ENCODE results near the gene C1QB.
"Not testable (repeated sequence)": the region's sequence is repeated elsewhere in the genome, so short reads cannot be mapped to it uniquely, and the experiment has no call there.

Gene C1QB

GRCh38 chr1:22666412-22666811, 13.4 kb downstream of the C1QB start:
- no peak for DNase-seq

- not testable (repeated sequence) for DNase-seq
Observed at GRCh38 chr1:22668840-22669239, 15.8 kb downstream of the C1QB start.

GRCh38 chr1:22670352-22670975, 17.4 kb downstream of the C1QB start:
- peak; percentile 79 for DNase-seq

DNA sequence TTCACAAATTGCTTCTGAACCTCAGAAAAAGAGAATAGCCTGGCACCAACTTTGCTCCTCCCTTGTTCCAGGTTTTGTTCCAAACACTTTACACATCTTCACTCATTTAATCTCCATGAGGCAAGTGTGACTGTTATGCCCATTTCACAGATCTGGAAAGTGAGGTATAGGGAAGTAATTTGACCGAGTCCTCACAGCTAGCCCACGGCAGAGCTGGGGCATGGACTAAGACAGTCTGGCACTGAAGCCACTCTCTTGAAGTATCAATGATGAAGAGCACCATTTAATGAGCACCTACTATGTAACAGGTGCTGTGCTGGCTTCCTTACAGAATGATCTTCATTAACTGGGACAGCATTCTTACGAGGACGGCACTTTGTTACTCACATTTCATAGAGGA, 19.0 kb downstream of the C1QB start:
- DNase-seq = no peak

- DNase-seq = peak; percentile 25
Observed at GRCh38 chr1:22673486-22674409, 20.7 kb downstream of the C1QB start.

DNA sequence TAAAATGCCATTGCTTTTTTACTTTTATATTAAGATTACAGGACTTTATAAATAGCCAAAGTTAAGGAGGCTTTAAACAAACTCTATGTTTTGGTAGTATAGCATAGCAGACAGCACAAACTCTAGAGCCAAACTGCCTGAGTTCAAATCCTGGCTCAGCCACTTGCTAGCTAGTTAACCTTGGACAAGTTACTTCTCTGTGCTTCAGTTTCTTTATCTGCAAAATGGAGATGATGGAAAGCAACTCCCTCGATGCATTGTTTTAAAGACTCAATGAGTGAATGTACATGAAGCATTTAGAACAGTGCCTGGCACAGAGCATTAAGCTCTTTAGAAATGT, 21.3 kb downstream of the C1QB start:
- DNase-seq = no peak

DNA sequence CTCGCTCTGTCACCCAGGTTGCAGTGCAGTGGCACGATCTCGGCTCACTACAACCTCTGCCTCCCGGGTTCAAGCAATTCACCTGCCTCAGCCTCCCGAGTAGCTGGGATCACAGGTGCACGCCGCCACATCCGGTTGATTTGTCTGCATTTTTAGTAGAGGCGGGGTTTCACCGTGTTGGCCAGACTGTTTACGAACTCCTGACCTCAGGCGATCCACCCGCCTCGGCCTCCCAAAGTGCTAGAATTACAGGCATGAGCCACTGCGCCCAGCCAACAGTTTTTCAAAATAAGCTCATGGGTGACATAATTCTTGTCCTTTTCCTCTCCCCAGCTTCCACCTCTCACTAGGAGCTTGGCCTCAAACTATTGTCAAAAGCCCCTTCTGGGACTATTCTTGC, 23.1 kb downstream of the C1QB start:
- DNase-seq = not testable (repeated sequence)

DNA sequence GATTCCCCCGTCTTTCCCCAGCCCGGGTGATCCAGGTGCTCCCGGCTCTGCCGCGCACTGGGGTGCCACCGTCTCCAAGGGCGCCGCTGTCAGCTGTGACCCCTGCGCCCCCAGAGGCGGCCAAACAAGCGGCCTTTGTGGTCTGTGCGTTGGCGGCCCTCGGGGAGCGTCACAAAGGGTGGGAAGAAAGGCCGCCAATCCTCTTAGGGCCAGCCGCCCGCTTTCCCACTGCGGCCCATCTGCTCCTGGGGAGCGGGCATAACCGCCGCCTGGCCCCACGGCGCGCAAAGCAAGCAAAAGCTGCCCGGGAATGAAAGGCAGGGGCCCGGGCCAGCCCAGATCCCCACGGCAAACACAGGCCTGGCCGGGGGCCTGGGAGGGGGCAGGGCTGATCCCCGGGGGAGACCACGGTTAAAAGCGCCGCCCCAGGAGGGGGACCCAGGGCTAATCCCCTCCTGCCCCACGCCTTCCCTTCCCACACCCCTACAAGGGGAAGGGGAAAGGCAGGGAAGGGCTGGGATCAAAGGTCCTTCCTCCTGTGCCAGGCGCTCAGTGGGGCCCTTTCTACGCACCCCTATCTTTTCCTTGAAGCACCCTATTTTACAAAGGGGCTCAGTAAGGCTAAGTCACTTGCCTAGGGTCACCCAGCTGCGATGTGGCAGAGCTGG, 24.0 kb downstream of the C1QB start:
- DNase-seq = no peak

GRCh38 chr1:22677931-22678896, 25.2 kb downstream of the C1QB start:
- no peak for DNase-seq

DNA sequence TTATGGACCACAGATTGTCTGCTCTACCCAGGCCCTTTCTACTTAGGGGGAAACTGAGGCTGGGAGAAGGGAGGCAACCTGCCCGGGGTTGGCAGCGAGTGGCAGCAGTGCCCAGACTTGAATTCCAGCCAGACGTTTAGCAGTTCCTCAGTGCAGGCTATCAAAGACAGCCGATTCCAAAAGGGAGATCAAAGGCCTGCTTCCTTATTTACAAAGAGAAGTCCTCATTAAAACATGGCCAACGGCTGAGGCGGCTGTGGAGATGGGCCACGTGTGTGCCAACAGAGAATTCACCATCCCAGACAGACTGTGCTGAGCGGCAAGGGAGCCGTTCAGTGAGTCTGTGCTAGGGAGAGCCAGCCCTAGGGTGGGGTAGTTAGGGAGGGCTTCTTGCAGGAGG, 27.7 kb downstream of the C1QB start:
- no peak for DNase-seq

DNA sequence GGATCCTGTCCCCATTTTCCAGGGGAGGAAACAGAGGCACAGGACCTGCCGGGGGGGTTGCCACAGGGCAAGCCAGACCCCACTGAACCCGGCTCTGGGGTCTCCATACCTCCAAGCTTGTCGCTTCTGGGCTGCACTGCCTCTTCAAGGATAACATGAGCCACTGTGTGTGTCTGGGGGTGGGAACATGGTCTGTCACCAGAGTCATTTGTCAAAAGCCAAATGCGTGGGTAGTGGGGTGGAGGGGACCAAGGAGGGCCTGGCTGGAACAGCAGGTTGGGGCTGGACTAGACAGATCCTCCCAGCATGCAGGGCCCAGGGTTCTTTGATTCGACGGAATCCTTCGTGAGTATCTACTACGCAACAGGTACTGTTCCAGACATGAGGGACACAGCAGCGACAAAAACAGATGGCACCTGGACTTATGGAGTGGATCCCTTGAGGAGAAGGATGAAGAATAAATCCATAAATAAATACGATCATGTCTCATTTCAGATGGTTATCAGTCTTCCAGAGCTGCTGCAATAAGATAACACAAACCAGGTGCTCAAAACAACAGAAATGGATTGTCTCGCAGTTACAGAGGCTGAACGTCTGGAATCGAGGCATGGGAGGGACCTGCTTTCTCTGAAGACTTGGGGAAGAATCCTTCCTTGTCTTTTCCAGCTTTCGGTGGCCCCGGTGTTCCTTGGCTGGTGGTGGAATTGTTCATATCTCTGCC, 28.7 kb downstream of the C1QB start:
- DNase-seq = no peak

DNA sequence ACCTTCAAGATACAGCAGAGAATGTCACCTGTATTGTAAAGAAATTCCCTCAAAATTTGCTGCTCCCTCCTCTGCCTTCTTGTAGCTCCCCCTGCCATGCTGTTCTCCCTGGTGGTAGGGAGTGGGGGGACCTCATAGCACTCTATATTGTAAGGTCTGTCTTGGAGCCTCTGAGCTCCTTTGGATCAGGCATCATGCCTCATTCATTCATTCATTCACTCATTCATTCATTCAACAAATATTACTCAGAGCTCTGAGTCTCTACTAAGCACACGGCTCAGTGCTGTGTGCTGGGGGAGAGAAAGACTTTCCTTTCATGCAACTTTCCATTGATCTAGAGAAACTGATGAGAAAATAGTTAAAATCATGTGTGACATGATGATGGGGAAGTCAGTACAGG, 30.5 kb downstream of the C1QB start:
- no peak for DNase-seq

GRCh38 chr1:22685591-22686059, 32.6 kb downstream of the C1QB start:
- DNase-seq = no peak

DNA sequence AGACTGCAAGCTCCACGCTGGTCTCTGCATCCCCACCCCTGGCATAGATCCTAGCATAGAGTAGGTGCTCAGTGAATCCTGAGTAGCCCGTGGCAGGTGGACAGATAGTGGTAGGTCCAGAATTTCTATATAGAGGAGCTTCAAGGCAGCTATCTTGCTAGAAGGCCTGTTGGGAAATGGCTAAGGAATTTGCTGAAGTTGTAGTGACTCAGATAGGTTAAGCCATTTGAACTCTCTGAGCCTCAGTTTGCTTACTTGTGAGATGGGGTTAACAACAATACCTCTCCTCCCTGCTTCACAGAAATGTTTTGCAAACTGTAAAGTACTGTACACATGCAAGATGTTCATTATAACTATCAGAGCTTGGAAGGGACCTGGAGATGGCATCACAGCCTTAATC, 34.2 kb downstream of the C1QB start:
- no peak for DNase-seq

- no peak for DNase-seq
Observed at GRCh38 chr1:22688466-22688865, 35.4 kb downstream of the C1QB start.

DNA sequence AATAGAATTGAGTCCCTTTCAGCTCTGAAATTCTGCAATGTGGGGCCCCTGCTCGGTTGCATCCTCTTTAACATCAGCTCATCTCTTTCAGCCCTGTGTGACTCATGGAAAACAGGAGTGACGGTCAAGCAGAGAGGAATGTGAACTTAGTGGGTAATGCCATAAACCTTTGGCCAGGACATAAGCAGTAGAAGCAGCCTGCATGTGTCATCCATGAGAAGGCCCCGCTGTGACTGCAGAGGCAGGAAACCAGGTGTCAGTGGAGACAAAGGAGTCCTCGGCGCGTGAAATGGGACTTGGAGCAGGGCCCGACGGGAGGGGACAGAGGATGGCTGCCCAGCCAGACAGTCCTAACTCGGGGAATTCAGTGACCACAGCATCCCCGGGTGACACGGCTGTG, 36.5 kb downstream of the C1QB start:
- DNase-seq = no peak

- no peak for DNase-seq
Observed at GRCh38 chr1:22691031-22691753, 38.2 kb downstream of the C1QB start.

GRCh38 chr1:22694172-22694571, 41.1 kb downstream of the C1QB start:
- no peak for DNase-seq

- DNase-seq = no peak
Observed at GRCh38 chr1:22696610-22697009, 43.6 kb downstream of the C1QB start.

DNA sequence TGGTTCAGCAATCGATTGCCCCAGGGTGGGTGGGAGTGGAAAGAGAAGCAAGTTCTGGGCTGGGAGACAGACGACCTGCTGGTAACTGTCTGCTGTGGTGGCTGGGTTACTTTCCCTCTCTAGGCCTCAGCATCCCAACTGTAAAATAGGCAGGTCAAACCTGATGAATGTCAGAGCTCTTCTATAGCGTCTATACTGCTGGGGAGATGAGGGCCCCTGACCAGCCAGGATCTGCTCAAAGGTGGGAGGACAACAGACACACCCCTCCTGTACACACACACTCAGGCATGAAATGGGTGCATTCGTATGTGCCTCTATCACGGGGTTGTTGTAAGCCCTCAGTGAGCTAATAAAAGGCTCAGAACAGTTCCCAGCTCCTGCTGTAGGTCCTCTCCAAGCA, 44.9 kb downstream of the C1QB start:
- DNase-seq = no peak
